ENCODE results near the gene PRKG1. TPM values are rescaled to one million over a fixed set of nuclear protein-coding genes. Genes with fewer than 3 reads are reported as not detected.

The PRKG1 gene
- total and polyA plus RNA-seq, 2 experiments from 2014 or later, result 18.2 to 21.1 TPM

- TF ChIP-seq, protein P1, sequence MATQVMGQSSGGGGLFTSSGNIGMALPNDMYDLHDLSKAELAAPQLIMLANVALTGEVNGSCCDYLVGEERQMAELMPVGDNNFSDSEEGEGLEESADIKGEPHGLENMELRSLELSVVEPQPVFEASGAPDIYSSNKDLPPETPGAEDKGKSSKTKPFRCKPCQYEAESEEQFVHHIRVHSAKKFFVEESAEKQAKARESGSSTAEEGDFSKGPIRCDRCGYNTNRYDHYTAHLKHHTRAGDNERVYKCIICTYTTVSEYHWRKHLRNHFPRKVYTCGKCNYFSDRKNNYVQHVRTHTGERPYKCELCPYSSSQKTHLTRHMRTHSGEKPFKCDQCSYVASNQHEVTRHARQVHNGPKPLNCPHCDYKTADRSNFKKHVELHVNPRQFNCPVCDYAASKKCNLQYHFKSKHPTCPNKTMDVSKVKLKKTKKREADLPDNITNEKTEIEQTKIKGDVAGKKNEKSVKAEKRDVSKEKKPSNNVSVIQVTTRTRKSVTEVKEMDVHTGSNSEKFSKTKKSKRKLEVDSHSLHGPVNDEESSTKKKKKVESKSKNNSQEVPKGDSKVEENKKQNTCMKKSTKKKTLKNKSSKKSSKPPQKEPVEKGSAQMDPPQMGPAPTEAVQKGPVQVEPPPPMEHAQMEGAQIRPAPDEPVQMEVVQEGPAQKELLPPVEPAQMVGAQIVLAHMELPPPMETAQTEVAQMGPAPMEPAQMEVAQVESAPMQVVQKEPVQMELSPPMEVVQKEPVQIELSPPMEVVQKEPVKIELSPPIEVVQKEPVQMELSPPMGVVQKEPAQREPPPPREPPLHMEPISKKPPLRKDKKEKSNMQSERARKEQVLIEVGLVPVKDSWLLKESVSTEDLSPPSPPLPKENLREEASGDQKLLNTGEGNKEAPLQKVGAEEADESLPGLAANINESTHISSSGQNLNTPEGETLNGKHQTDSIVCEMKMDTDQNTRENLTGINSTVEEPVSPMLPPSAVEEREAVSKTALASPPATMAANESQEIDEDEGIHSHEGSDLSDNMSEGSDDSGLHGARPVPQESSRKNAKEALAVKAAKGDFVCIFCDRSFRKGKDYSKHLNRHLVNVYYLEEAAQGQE (IDR thresholded peaks at IDR 0.05; ENCODE audit: unreplicated experiment), result no peak
- TF ChIP-seq JUNB (IDR thresholded peaks at IDR 0.05; ENCODE audit: unreplicated experiment) (no peak), EZH2phosphoT487 (IDR thresholded peaks at IDR 0.05; ENCODE audit: unreplicated experiment) (no peak), ZNF331 (CRISPR knock-in tag; IDR thresholded peaks at IDR 0.05; ENCODE audit: low read depth) (no peak), NANOG (IDR thresholded peaks at IDR 0.05; ENCODE audit: borderline replicate concordance) (no peak), EZH2 (IDR thresholded peaks at IDR 0.05; ENCODE audit: low read depth, unreplicated experiment) (no peak), STAT1 (IDR thresholded peaks at IDR 0.05; ENCODE audit: unreplicated experiment) (no peak)
Observed at GRCh38 chr10:51903675-51904074, 829.4 kb downstream of the PRKG1 start (continued).

GRCh38 chr10:51905032-51905431, 830.7 kb downstream of the PRKG1 start:
- no peak for ATAC-seq
- Mint-ChIP-seq H3K9me3 (peaks cover 7% of the 10 kb centered on the region), H3K4me3 (no peak overlapping the region), H3K27ac (no peak overlapping the region), H3K4me1 (peaks cover 32% of the 10 kb centered on the region), H3K36me3 (ENCODE audit: low read depth) (peaks cover 15% of the 10 kb centered on the region), H3K27me3 (ENCODE audit: insufficient read depth, low read depth, poor library complexity) (peaks cover 19% of the 10 kb centered on the region)
- Histone ChIP-seq H3F3A (replicated peaks; ENCODE audit: low read depth) (no peaks in the 10 kb centered on the region), H3K27ac (ENCODE audit: low read depth) (no peak overlapping the region), H3K27me3 (ENCODE audit: insufficient read depth) (peaks cover 23% of the 10 kb centered on the region), H4K20me1 (replicated peaks; ENCODE audit: insufficient read depth) (no peaks in the 10 kb centered on the region), H2AFZ (no peak overlapping the region), H3K4me2 (no peak overlapping the region), H3K79me2 (replicated peaks; ENCODE audit: insufficient read depth) (no peaks in the 10 kb centered on the region), H3K4me3 (no peak overlapping the region), H3K4me1 (ENCODE audit: insufficient read depth) (peaks cover 30% of the 10 kb centered on the region), H3K36me3 (ENCODE audit: insufficient read depth) (no peaks in the 10 kb centered on the region), H3K9me2 (ENCODE audit: insufficient read depth) (0 out of 2 replicates have a peak, but pooled peaks cover under 1% of the 10 kb centered on the region)
- no peak for DNase-seq (ENCODE audit: low spot score)
- no peak for TF ChIP-seq POLR2AphosphoS5 (IDR thresholded peaks at IDR 0.05; ENCODE audit: low read depth)
- TF ChIP-seq STAT1 (IDR thresholded peaks at IDR 0.05; ENCODE audit: unreplicated experiment), result no peak
- TF ChIP-seq CREB1 (CRISPR knock-in tag; IDR thresholded peaks at IDR 0.05; ENCODE audit: low read depth), result no peak
- TF ChIP-seq ZNF331 (CRISPR knock-in tag; IDR thresholded peaks at IDR 0.05; ENCODE audit: low read depth), result no peak
- TF ChIP-seq ETS1 (IDR thresholded peaks at IDR 0.05), result no peak
- TF ChIP-seq NANOG (IDR thresholded peaks at IDR 0.05; ENCODE audit: borderline replicate concordance), result no peak
- TF ChIP-seq, protein P1 (IDR thresholded peaks at IDR 0.05; ENCODE audit: unreplicated experiment), result no peak
- no peak for TF ChIP-seq JUNB (IDR thresholded peaks at IDR 0.05; ENCODE audit: unreplicated experiment)
- TF ChIP-seq, protein P2, sequence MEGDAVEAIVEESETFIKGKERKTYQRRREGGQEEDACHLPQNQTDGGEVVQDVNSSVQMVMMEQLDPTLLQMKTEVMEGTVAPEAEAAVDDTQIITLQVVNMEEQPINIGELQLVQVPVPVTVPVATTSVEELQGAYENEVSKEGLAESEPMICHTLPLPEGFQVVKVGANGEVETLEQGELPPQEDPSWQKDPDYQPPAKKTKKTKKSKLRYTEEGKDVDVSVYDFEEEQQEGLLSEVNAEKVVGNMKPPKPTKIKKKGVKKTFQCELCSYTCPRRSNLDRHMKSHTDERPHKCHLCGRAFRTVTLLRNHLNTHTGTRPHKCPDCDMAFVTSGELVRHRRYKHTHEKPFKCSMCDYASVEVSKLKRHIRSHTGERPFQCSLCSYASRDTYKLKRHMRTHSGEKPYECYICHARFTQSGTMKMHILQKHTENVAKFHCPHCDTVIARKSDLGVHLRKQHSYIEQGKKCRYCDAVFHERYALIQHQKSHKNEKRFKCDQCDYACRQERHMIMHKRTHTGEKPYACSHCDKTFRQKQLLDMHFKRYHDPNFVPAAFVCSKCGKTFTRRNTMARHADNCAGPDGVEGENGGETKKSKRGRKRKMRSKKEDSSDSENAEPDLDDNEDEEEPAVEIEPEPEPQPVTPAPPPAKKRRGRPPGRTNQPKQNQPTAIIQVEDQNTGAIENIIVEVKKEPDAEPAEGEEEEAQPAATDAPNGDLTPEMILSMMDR (conservative IDR thresholded peaks at IDR 0.05; ENCODE audit: low read depth in 2 of 2), result no peak
- no peak for TF ChIP-seq EZH2 (IDR thresholded peaks at IDR 0.05; ENCODE audit: low read depth, unreplicated experiment)
- TF ChIP-seq ZNF114 (CRISPR knock-in tag; IDR thresholded peaks at IDR 0.05), result no peak

Data from GM23338 (cell line).